ENCODE results near the gene MEP1A.
A peak's percentile ranks its signal among the peaks of the same experiment; 100 is the strongest.
"Not testable (repeated sequence)": the region's sequence is repeated elsewhere in the genome, so short reads cannot be mapped to it uniquely, and the experiment has no call there.

The MEP1A gene

GRCh38 chr6:46793138-46793537 lies at the start of gene MEP1A:
Gene MEP1A (plus strand): TSS chr6:46793389. CDS start chr6:46793399, 10 bp downstream.
- no peak for DNase-seq

- DNase-seq, result no peak
Measured at GRCh38 chr6:46743425-46744158, 49.6 kb upstream of the MEP1A start.

- not testable (repeated sequence) for DNase-seq
Measured at GRCh38 chr6:46744159-46744725, 48.9 kb upstream of the MEP1A start.

- DNase-seq, result no peak
Measured at GRCh38 chr6:46745973-46746372, 47.2 kb upstream of the MEP1A start.

- no peak for DNase-seq
Measured at GRCh38 chr6:46746696-46747095, 46.5 kb upstream of the MEP1A start, which contains the start of gene ANKRD66. Gene ANKRD66 (plus strand): TSS chr6:46746933. CDS start chr6:46751949, 5,016 bp downstream.

GRCh38 chr6:46748940-46749503 lies 44.2 kb upstream of the MEP1A start:
- no peak for DNase-seq

- no peak for DNase-seq
Measured at GRCh38 chr6:46749731-46750130, 43.5 kb upstream of the MEP1A start.

GRCh38 chr6:46751658-46752057 lies 41.5 kb upstream of the MEP1A start:
- no peak for DNase-seq

GRCh38 chr6:46755865-46756264 lies 37.3 kb upstream of the MEP1A start:
- DNase-seq, result no peak

- peak; percentile 2 for DNase-seq
Measured at GRCh38 chr6:46756469-46757213, 36.5 kb upstream of the MEP1A start.

GRCh38 chr6:46757214-46757596 lies 36.0 kb upstream of the MEP1A start:
- DNase-seq, result no peak

GRCh38 chr6:46758960-46759753 lies 34.0 kb upstream of the MEP1A start:
- DNase-seq, result no peak

GRCh38 chr6:46760925-46761324 lies 32.3 kb upstream of the MEP1A start:
- no peak for DNase-seq

- DNase-seq, result no peak
Measured at GRCh38 chr6:46763466-46763865, 29.7 kb upstream of the MEP1A start.

GRCh38 chr6:46764280-46764679 lies 28.9 kb upstream of the MEP1A start:
- not testable (repeated sequence) for DNase-seq

- DNase-seq, result no peak
Measured at GRCh38 chr6:46764961-46765360, 28.2 kb upstream of the MEP1A start.

GRCh38 chr6:46772016-46772415 lies 21.2 kb upstream of the MEP1A start:
- no peak for DNase-seq

- DNase-seq, result no peak
Measured at GRCh38 chr6:46772762-46773161, 20.4 kb upstream of the MEP1A start.

- no peak for DNase-seq
Measured at GRCh38 chr6:46773201-46773855, 19.9 kb upstream of the MEP1A start.

GRCh38 chr6:46774736-46775135 lies 18.5 kb upstream of the MEP1A start:
- DNase-seq, result not testable (repeated sequence)

GRCh38 chr6:46776070-46776712 lies 17.0 kb upstream of the MEP1A start:
- DNase-seq, result no peak
